NCI-H748 treated with DMSO at 0.1 percent for 48 hours (cell line): Measurements from ENCODE around the gene CD96.
"Not testable (repeated sequence)": the region's sequence is repeated elsewhere in the genome, so short reads cannot be mapped to it uniquely, and the experiment has no call there.

Experiments
- DNase-seq: peaks from one replicate; lab custom pipeline; 2025; lab: John Stamatoyannopoulos, UW

CD96 gene

DNA sequence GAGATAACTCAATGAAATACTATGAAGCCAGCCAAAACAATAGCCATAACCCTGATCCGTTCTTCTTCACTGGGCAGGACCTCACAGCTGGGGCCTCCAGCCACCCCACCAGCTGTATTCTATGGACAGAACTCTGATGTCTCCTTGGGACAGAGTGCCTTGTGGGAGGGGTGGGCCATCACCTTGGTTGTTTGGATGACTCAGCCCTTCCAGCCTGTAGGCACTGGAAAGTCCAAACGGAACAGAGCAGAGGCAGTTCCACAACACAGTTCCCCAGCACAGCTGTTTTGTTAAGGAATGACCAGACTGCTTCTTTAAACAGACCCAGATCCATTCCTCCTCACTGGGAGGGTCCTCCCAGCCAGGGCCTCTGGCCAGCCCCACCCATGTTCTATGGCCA lies 85.1 kb downstream of the CD96 start:
- DNase-seq: no peak

DNA sequence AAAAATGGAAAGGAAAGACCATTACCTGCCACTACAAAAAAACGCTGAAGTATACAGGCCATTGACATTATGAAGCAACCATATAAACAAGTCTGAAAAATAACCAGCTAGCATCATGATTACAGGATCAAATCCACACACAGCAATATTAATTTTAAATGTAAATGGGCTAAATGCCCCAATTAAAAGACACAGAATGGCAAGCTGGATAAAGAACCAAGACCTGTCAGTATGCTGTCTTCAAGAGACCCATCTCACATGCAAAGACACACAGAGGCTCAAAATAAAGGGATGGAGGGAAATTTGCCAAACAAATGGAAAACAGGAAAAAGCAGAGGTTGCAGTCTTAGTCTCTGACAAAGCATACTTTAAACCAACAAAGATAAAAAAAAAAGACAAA lies 87.0 kb downstream of the CD96 start:
- DNase-seq: not testable (repeated sequence)

GRCh38 chr3:111630638-111631037 lies 88.6 kb downstream of the CD96 start:
- not testable (repeated sequence) for DNase-seq

- no peak for DNase-seq
Measured at GRCh38 chr3:111635403-111635802, 93.4 kb downstream of the CD96 start.

- DNase-seq: no peak
Measured at GRCh38 chr3:111636366-111636885, 94.4 kb downstream of the CD96 start.

DNA sequence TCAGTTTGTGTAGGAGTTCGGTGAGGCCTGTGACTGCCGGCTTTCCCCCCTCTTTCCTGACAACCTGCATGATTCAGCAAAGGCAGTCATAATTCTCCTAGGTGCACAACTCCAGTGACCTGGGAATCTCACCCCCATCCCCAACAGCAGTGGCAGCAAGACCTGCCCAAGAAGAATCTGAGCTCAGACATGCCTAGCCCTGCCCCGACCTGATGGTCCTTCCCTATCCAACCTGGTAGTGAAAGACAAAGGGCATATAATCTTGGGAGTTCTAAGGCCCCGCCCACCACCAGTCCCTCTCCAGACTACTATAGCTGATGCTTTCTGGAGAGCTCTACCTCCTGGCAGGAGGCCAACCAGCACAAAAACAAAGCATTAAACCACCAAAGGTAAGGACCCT lies 97.3 kb downstream of the CD96 start:
- no peak for DNase-seq

DNA sequence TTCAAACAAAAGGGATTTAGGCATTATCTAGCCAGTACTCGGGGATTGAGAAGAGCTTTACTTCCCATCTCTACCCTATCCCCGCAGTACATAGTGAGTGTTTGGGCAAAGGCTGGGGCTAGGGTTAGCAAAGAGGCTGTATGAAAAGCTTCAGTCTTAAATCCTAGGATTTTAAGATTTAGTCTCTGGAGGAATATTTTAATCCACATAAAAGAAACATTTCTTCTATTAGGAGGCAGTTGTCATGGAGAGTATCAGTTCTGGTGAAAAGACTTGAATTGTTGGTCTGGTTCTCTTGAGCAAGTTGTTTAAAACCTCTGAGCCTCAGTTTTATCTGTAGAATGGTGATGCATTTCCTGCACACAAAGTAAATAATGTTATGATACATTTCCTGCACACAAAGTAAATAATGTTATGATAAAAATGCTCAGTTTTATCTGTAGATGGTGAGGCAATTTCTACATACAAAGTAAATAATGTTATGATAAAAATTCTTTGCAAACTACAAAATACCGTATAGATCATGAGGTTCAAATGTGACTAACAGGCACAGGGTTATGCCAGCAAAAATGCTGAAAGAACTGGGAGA lies 107.1 kb downstream of the CD96 start:
- no peak for DNase-seq

- DNase-seq: no peak
Measured at GRCh38 chr3:111650378-111651275, 108.6 kb downstream of the CD96 start.

- no peak for DNase-seq
Measured at GRCh38 chr3:111652492-111653180, 110.6 kb downstream of the CD96 start.

DNA sequence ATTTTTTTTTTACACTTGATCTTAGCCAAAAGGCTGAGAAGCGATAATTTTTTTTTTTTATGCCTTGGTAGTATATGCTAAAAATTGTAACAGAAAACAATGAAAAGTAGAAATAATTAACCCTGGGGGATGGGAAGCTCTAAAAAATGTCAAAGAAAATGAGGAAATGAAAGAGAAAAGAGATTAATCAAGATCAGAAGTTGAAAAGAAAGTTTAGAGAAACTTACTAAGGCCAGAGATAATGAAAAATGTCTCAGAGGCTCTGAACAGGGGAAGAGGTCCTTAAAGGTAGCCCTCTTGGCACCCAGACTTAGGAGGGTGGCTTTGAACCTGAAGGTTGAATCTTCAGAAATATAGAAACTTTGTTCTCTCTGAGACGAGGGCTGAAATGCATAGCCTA lies 111.8 kb downstream of the CD96 start:
- DNase-seq: no peak

DNA sequence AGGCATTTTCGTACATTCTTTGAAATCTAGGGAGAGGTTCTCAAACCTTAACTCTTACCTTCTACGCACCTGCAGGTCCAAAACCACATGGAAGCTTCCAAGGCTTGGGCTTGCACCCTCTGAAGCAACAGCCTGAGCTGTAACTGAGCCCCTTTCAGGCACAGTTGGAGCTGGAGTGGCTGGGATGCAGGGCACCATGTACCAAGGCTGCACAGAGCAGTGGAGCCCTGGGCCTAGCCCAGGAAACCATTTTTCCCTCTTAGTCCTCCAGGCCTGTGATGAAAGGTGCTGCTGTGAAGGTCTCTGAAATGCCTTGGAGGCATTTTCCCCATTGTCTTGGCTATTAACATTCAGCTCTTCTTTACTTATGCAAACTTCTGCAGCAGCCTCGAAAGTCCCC lies 120.0 kb downstream of the CD96 start:
- no peak for DNase-seq

GRCh38 chr3:111662907-111663306 lies 120.9 kb downstream of the CD96 start:
- no peak for DNase-seq

DNA sequence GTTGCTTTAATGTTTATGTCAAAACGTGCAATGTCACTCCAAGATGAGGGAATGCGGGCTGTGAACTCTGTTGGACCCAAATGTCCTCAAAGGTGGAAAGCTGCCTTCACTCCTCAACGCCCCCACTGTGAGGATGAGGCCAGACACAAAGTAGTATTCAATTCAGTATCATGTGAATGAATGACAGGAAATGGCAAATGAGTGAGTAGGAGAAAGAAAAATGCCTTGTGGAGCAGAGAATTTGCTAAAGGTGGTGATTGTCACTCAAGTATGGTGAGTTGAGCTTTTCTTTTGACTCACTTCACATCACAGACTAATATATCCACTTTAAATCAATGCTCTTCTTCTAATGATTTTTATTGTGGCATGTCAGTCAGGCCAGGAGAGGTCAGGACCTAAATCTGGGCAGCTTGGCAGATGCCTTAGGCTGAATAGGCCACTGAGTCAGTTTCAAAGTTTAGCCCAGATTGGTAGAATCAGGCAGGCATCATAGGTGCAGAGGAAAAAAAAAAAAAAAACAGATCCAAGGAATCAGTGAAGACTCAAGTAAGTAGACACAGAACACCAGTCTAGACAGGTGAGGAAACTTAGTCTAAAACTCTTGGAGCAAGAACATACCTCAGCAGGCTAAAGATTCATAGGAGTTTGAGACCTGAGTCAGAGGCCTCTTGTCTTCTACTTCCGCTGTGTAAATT lies 124.2 kb downstream of the CD96 start:
- DNase-seq: no peak

- DNase-seq: no peak
Measured at GRCh38 chr3:111667170-111667569, 125.2 kb downstream of the CD96 start.

- no peak for DNase-seq
Measured at GRCh38 chr3:111667621-111668239, 125.7 kb downstream of the CD96 start.

DNA sequence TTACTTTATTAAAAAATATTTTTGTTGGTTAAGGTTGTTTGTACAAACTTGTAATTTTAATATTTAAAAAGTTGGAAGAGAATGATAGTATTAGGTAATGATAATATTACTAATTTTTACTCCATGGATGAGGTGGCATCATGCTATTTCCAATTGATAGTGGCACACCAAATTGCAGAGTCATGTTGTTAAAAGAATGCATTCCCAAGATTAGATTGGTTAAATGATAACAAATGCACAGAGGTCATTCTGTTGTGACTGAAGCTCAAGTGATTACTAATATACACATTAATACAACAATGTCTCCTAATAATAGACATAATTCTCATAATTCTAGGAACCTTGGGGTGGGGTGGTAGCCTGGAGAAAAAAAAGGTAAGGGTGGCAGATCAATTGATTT lies 126.3 kb downstream of the CD96 start:
- no peak for DNase-seq

- DNase-seq: peak; percentile 68
Measured at GRCh38 chr3:111668888-111669488, 127.0 kb downstream of the CD96 start.

DNA sequence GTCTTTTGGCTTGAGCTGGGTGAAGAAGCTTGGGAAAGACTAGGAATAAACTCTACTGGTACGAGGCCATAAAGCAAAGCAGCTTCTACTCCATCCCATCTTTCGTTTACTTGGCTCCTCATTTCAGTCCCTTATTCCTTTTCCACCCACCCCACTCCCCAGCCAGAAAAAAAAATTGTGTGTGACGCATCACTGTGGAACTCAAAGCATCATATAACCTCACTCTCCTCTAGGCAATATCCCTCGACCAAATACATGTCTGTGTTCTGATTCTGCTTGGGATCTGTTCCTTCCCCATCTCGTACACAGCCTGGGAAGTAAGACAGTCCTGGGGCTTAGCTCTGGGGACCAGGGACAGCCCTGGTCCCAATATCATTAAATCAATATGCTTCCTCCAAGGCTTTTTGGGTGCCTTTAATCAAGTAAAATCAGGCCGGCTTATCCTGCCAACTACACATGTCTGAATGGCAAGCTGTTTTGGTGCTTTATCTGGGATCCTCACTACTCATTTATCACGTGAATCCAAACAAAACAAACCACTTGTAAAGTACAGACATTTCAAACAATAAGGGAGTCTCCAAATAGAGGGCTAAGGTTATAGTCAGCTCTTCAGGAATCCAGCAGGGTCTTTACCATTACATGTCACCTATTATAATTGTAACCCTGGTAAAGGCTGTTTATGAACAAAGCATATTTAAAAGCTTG lies 128.1 kb downstream of the CD96 start:
- DNase-seq: no peak

- DNase-seq: not testable (repeated sequence)
Measured at GRCh38 chr3:111672461-111672860, 130.5 kb downstream of the CD96 start.

- peak; percentile 16 for DNase-seq
Measured at GRCh38 chr3:111675846-111676210, 133.8 kb downstream of the CD96 start.
